BLaER1 (cell line): ENCODE data around the gene DUSP16.

Source experiments
- H3K27ac ChIP-seq: shearing (Covaris generic); formaldehyde crosslinking; 2 replicates; pipeline ENCODE4 v1.8.1; 2022
- H3K27me3 ChIP-seq: shearing (Covaris generic); formaldehyde crosslinking; 2 replicates; pipeline ENCODE4 v1.8.1; 2022
- H3K36me3 ChIP-seq: shearing (Covaris generic); formaldehyde crosslinking; 2 replicates; pipeline ENCODE4 v1.8.1; 2022
- H3K4me1 ChIP-seq: shearing (Covaris generic); formaldehyde crosslinking; 2 replicates; pipeline ENCODE4 v1.8.1; 2022
- H3K4me2 ChIP-seq: shearing (Covaris generic); formaldehyde crosslinking; 2 replicates; pipeline ENCODE4 v1.8.1; 2022
- H3K4me3 ChIP-seq: shearing (Covaris generic); formaldehyde crosslinking; 2 replicates; pipeline ENCODE4 v1.8.1; 2022
- H3K9ac ChIP-seq: shearing (Covaris generic); formaldehyde crosslinking; 2 replicates; pipeline ENCODE4 v1.8.1; 2022
- H3K9me3 ChIP-seq: shearing (Covaris generic); formaldehyde crosslinking; 2 replicates; pipeline ENCODE4 v1.8.1; 2022
- H4K20me1 ChIP-seq: shearing (Covaris generic); formaldehyde crosslinking; 2 replicates; pipeline ENCODE4 v1.8.1; 2022
- Cebpa-rat ChIP-seq: shearing (Covaris generic); IDR thresholded peaks from 2 replicates; pipeline ENCODE4 v1.8.1; 2022

DUSP16 gene

DNA sequence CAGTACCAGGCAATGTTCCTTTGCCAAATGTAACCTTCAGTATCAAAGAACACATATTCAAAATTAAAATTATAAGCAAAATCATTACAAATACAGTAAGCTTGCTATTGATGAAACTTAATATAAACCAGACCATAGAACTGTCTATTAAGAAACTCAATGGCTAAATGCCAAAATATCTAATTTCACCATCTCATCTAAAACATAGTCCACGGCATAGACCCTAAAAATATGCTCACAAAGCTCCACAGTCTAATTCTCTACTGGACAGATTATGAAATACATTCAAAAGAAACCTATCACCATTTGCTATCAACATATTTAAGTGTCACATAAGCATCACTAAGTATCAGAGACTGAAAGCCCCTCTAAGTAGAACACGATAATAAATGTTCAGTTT is 25.2 kb downstream of the DUSP16 start:
- Histone ChIP-seq H3K27me3 (no peaks in the 10 kb centered on the region), H3K4me3 (no peak overlapping the region), H3K9ac (no peak overlapping the region), H3K36me3 (no peaks in the 10 kb centered on the region), H3K4me1 (peaks cover 42% of the 10 kb centered on the region), H3K4me2 (no peak overlapping the region), H3K27ac (no peak overlapping the region), H3K9me3 (0 out of 2 replicates have a peak, but pooled peaks cover 4% of the 10 kb centered on the region), H4K20me1 (no peaks in the 10 kb centered on the region)
- no peak for TF ChIP-seq Cebpa-rat

DNA sequence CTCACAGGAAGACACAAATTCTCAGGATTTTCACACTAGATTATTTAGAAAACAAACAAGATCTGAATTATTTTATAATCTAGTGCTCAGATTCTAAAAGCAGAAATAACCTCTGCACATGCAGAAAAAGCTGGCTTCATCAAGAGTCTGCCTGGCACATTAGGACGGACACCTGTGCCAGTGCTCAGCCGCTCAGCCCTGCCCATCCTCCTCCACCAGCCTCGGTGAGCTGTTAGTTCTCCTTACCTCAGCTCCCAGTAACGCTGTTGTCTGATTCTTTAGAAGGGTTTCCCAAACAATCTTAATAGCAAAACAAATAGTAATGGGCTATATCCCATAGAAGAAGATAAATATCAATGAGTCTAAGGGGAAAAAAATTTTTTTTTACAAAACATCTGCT is 27.7 kb downstream of the DUSP16 start:
- H3K9me3 ChIP-seq, result no peaks in the 10 kb centered on the region
- no peak for TF ChIP-seq Cebpa-rat
- H3K27me3 ChIP-seq, result no peaks in the 10 kb centered on the region
- no peak overlapping the region for H3K4me3 ChIP-seq
- no peak overlapping the region for H3K27ac ChIP-seq
- H3K36me3 ChIP-seq, result no peaks in the 10 kb centered on the region
- peaks cover 25% of the 10 kb centered on the region for H3K4me1 ChIP-seq
- no peak overlapping the region for H3K4me2 ChIP-seq
- no peaks in the 10 kb centered on the region for H4K20me1 ChIP-seq
- no peak overlapping the region for H3K9ac ChIP-seq

DNA sequence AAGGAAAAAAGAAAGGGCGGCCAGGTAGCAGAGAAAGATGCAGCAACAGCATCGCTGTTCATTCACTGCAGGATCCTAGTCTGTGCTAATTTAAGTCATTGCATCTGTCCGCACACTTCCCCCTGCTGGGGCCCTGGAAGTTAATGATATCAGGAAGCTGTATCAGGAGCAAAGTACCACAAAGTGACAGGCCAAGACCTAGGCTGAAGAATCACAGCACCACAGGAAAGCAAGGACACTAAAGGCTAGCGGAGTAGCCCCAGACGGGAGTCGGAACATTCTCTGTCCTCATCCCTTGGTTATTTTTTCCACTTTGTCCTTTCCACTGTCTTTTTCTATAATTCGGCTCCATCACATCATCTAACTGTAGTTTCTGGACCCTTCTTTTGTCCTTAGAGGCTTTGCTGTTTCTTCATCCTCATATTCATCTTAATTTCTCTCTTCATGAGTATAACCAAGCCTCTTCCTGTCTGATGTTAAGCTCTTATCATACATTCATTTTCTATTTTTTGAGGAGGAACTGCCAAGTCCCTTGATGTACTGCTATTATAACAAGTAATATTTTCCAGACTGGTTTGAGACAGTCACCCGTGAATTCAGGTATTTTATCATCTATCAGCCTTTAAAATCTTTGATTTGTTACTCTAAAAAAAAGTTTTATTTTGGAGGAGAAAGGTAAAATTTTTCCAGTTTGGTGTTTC is 28.3 kb downstream of the DUSP16 start:
- no peak overlapping the region for H3K4me3 ChIP-seq
- no peak for TF ChIP-seq Cebpa-rat
- no peaks in the 10 kb centered on the region for H3K36me3 ChIP-seq
- H3K27ac ChIP-seq, result no peak overlapping the region
- H3K9me3 ChIP-seq, result no peaks in the 10 kb centered on the region
- peak overlapping the region; percentile 45 for H3K4me2 ChIP-seq
- peaks cover 21% of the 10 kb centered on the region for H3K4me1 ChIP-seq
- H3K27me3 ChIP-seq, result no peaks in the 10 kb centered on the region
- H4K20me1 ChIP-seq, result no peaks in the 10 kb centered on the region
- H3K9ac ChIP-seq, result no peak overlapping the region

DNA sequence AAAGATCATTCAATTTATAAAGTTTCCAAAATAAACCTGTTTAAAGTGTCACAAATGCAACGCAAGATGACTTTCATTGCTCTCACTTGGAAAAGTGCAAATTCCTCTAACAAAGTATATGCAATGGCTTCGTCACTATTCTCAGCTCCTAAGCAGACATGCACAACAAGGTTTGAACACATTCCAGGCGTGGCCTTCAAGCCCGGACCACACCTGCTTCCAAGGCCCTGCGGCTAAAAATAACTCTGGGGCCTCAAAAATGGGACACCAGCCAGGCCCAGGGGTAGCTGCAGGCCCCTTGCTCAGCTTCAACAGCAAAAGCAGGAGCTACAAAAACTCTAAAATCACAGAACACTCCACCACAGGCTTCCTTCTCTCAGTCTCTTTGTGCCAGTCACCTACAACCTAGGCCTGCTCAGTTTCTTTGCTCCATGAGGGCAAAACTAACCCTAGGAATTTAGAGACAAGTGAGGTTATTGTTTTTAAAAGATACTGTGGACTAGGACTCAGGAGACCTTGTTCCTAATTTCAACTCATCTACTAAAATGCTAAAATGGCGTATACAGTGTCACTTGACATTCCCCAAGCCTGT is 29.3 kb downstream of the DUSP16 start:
- no peaks in the 10 kb centered on the region for H3K9me3 ChIP-seq
- H3K27me3 ChIP-seq, result no peaks in the 10 kb centered on the region
- H3K4me3 ChIP-seq, result no peak overlapping the region
- H3K4me1 ChIP-seq, result peaks cover 21% of the 10 kb centered on the region
- H3K4me2 ChIP-seq, result peak overlapping the region; percentile 45
- H3K9ac ChIP-seq, result no peak overlapping the region
- TF ChIP-seq Cebpa-rat, result no peak
- H4K20me1 ChIP-seq, result no peaks in the 10 kb centered on the region
- H3K27ac ChIP-seq, result no peak overlapping the region
- no peaks in the 10 kb centered on the region for H3K36me3 ChIP-seq

DNA sequence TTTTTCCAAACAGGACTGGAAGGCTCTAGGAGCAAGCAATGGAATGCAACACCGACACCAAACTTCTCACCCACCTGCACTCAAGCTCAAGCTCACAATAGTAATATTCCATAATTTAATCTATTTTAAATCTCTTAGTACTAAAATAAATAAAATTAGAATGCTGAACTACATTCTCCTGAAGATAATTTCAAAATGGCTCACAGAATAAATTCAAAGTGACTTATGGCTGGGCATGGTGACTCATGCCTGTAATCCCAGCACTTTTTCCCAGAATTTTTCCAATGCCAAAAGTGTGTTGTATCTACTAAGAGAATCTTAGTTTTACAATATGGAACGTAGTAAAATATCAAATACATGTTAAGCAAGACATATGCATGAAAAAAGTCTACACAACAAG is 31.5 kb downstream of the DUSP16 start:
- H3K27ac ChIP-seq, result no peak overlapping the region
- H3K9me3 ChIP-seq, result no peaks in the 10 kb centered on the region
- H3K4me1 ChIP-seq, result peaks cover 21% of the 10 kb centered on the region
- H3K9ac ChIP-seq, result no peak overlapping the region
- H3K4me3 ChIP-seq, result no peak overlapping the region
- H3K36me3 ChIP-seq, result no peaks in the 10 kb centered on the region
- no peak overlapping the region for H3K4me2 ChIP-seq
- no peaks in the 10 kb centered on the region for H3K27me3 ChIP-seq
- TF ChIP-seq Cebpa-rat, result no peak
- no peaks in the 10 kb centered on the region for H4K20me1 ChIP-seq

DNA sequence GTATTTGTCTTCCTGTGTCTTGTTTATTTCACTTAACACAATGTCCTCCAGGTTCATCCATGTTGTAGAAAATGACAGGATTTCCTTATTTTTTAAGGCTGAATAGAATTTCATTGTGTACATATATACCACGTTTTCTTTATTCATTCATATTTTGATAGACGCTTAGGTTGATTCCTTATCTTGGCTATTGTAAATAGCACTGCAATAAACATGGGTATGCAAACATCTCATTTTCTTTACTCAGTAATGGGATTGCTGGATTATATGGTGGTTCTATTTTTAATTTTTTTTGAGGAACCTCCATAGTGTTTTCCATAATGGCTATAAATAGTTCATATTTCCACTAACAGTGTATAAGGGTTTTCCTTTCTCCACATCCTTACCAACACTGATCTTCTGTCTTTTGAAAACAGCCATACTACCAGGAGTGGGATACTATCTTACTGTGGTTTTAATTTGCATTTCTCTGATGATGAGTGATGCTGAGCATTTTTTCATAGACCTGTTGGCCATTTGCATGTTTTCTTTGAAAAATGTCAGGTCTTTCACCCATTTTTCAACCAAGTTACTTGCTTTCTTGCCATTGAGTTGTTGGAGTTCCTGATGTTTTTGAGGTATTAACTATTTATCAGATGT is 32.8 kb downstream of the DUSP16 start:
- no peak overlapping the region for H3K9ac ChIP-seq

DNA sequence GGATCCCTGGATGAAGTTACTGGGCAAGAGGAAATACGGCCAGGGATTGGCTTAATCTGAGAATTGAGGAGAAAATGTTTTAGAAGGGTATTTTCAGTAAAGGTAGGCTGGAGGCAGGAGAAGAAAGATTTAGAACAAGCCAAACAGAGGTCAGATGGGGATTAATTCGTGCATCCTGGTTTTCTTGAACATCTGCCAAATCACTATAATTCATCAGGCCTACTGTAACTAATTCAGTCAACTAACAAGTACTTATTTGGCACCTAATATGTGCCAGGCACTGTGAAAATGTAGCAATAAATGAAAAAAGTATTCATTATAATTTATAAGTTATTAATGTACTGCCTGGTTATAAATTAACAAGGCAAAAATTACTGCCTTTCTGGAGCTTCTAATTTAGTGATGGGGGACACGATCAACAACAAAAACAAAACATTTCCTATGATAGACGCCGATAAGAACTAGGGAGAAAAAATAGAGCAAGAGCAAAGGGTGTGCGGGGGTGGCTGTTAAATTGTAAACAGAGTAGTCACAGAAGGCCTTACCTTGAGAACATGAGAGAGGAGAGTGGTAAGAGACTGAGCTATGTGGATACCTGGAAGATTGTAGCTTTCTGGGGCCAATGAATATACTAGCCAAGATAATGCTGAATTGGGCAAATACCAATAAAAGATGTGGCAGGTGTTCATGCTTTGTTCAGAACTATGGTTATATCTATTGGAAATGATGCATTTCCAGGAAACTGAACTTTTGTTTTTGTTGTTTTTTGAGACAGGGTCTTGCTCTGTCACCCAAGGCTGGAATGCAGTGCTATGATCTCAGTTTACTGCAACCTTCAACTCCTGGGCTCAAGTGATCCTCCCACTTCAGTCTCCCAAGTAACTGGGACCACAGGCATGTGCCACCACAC is 34.0 kb downstream of the DUSP16 start:
- Histone ChIP-seq H3K27ac (no peak overlapping the region), H3K4me2 (no peak overlapping the region), H3K4me3 (no peak overlapping the region), H3K9ac (no peak overlapping the region), H3K4me1 (peaks cover 6% of the 10 kb centered on the region), H3K9me3 (no peaks in the 10 kb centered on the region), H3K27me3 (no peaks in the 10 kb centered on the region), H3K36me3 (no peaks in the 10 kb centered on the region), H4K20me1 (no peaks in the 10 kb centered on the region)
- TF ChIP-seq Cebpa-rat, result no peak

More for the DNA sequence above, 32.8 kb downstream of the DUSP16 start:
- H3K27me3 ChIP-seq, result no peaks in the 10 kb centered on the region
- H3K9me3 ChIP-seq, result no peaks in the 10 kb centered on the region
- H3K27ac ChIP-seq, result no peak overlapping the region
- H4K20me1 ChIP-seq, result no peaks in the 10 kb centered on the region
- no peak overlapping the region for H3K4me2 ChIP-seq
- no peak for TF ChIP-seq Cebpa-rat
- peaks cover 19% of the 10 kb centered on the region for H3K4me1 ChIP-seq
- no peak overlapping the region for H3K4me3 ChIP-seq
- H3K36me3 ChIP-seq, result no peaks in the 10 kb centered on the region

DNA sequence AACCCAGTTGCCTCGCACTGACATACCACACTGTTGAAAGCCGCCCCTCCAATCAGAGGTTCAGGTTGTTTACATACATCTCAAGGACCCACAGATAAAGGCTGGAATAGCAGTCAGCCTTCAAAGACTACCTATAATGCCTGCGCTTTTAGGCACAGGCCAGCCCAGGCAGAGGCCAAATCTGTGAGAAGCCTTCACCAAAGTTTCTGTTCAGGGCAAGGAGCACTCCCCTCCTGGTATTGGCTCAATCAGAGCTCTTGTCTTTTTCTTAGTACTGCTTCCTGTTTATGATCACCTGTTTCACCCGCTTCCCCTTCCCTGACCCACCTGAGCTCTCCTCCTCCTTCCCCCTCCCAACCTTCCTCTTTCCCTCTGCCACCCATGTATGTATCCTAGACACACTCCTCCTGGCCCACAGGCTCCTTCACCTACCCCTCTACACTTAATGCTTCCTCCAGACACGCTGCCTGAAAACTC is 34.8 kb downstream of the DUSP16 start:
- Histone ChIP-seq H3K4me1 (no peaks in the 10 kb centered on the region), H4K20me1 (no peaks in the 10 kb centered on the region), H3K4me3 (no peak overlapping the region), H3K4me2 (no peak overlapping the region), H3K9ac (no peak overlapping the region), H3K9me3 (no peaks in the 10 kb centered on the region), H3K27ac (no peak overlapping the region), H3K36me3 (no peaks in the 10 kb centered on the region), H3K27me3 (no peaks in the 10 kb centered on the region)
- no peak for TF ChIP-seq Cebpa-rat

DNA sequence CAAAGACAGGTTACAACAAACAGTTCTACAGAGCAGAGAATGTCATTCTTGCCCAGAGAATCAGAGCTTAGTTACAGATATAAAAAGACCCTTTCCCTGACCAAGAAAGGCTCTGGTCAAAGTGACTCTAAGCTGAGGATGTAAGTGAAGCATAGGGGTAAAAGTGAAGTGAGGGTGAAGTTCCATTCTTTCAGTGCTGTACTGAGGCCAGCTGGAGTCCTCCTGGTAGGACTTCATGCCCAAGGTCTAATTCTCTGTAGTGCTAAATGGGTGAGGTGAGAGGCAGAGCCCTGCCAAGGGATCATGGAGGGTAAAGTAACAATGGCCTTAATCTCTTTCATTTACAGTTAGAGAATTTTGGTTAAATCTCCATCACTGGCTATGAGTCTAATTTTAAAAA is 38.5 kb downstream of the DUSP16 start:
- Histone ChIP-seq H4K20me1 (no peaks in the 10 kb centered on the region), H3K4me2 (no peak overlapping the region)

More for the DNA sequence above, 38.5 kb downstream of the DUSP16 start:
- no peak overlapping the region for H3K4me3 ChIP-seq
- no peak overlapping the region for H3K27ac ChIP-seq
- TF ChIP-seq Cebpa-rat, result no peak
- H3K4me1 ChIP-seq, result no peaks in the 10 kb centered on the region
- no peaks in the 10 kb centered on the region for H3K27me3 ChIP-seq
- no peak overlapping the region for H3K9ac ChIP-seq
- no peaks in the 10 kb centered on the region for H3K36me3 ChIP-seq
- H3K9me3 ChIP-seq, result no peaks in the 10 kb centered on the region
